Right lobe of liver (tissue), 4 donors: ENCODE results near the gene PREX1.

Source experiments
- POLR2A ChIP-seq: fragments of 450-650 bp; IDR thresholded peaks from one replicate; pipeline ENCODE4 v1.6.1; 2017; ENCODE audit warnings: antibody characterized with exemption, mild to moderate bottlenecking
- TF ChIP-seq, protein P1 (sequence below), 4 donors: fragments of 200-600 bp in 3 of 4; fragments of 450-650 bp in 1 of 4; IDR thresholded peaks; one replicate each; pipeline versions ENCODE4 v1.5.1 to v1.8.0; 2016 to 2022; ENCODE audit warnings: antibody characterized with exemption in 4 of 4, mild to moderate bottlenecking in 2 of 4
- donor health status: DM: no; HTN: no; CAD: no.
- donor health status: DM: no; HTN: no; CAD: no.
- donor health status: DM: no; HTN: yes; CAD: no.

GRCh38 chr20:48834278-48834677, 6.5 kb upstream of the PREX1 start:
- TF ChIP-seq, protein P1, sequence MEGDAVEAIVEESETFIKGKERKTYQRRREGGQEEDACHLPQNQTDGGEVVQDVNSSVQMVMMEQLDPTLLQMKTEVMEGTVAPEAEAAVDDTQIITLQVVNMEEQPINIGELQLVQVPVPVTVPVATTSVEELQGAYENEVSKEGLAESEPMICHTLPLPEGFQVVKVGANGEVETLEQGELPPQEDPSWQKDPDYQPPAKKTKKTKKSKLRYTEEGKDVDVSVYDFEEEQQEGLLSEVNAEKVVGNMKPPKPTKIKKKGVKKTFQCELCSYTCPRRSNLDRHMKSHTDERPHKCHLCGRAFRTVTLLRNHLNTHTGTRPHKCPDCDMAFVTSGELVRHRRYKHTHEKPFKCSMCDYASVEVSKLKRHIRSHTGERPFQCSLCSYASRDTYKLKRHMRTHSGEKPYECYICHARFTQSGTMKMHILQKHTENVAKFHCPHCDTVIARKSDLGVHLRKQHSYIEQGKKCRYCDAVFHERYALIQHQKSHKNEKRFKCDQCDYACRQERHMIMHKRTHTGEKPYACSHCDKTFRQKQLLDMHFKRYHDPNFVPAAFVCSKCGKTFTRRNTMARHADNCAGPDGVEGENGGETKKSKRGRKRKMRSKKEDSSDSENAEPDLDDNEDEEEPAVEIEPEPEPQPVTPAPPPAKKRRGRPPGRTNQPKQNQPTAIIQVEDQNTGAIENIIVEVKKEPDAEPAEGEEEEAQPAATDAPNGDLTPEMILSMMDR (IDR thresholded peaks at IDR 0.05), result no peak
- TF ChIP-seq POLR2A, result no peak
